ENCODE results near the gene ZNF503. TPM values are rescaled to one million over a fixed set of nuclear protein-coding genes. Genes with fewer than 3 reads are reported as not detected.
A peak's percentile ranks its signal among the peaks of the same experiment; 100 is the strongest.

ZNF503 gene
- total and polyA plus RNA-seq, 7 donors = 1.1 to 5.7 (median 2.3) TPM

GRCh38 chr10:75403939-75404814 is 2.6 kb upstream of the ZNF503 start:
- no peak for ATAC-seq

GRCh38 chr10:75403144-75403938 is 1.8 kb upstream of the ZNF503 start:
- ATAC-seq (no peak), DNase-seq (peak; percentile 35 to 62)
- intact Hi-C loops (cut with DNase I) = loop anchor here (5.0 to 10.0 kb wide), 7 partner anchors 106 to 1141 kb away; no protein-coding TSS in a partner anchor
- Histone ChIP-seq H3K27me3 (ENCODE audit: insufficient read depth in 3 of 3, low read length in 2 of 3) (peaks cover 4 to 73% (median 5%) of the 10 kb centered on the region in 3 donors), H3K36me3 (ENCODE audit: insufficient read depth in 1 of 2, low read depth in 1 of 2) (no peaks in the 10 kb centered on the region), H3K4me1 (peaks cover 11% of the 10 kb centered on the region), H3K27ac (peak overlapping the region; percentile 87), H3K4me3 (peak overlapping the region; percentile 90), H3K9me3 (no peaks in the 10 kb centered on the region)
- TF ChIP-seq CTCF (IDR thresholded peaks at IDR 0.05) = no peak
- 0 to 1% (median 1%) methylated on average over 53 to 56 of the region's 56 CpGs for WGBS, 3 donors

More at GRCh38 chr10:75403939-75404814, 2.6 kb upstream of the ZNF503 start:
- H3K27ac ChIP-seq = no peak overlapping the region
- WGBS, 3 donors = 17 to 30% (median 24%) methylated on average over 55 to 58 of the region's 58 CpGs
- H3K27me3 ChIP-seq (ENCODE audit: insufficient read depth in 3 of 3, low read length in 2 of 3) = peaks cover 4 to 73% (median 5%) of the 10 kb centered on the region in 3 donors
- intact Hi-C loops (cut with DNase I) = loop anchor here (5.0 to 10.0 kb wide), 7 partner anchors 107 to 1141 kb away; no protein-coding TSS in a partner anchor
- DNase-seq = no peak
- peak overlapping the region; percentile 90 for H3K4me3 ChIP-seq
- TF ChIP-seq CTCF (IDR thresholded peaks at IDR 0.05) = no peak
- H3K36me3 ChIP-seq (ENCODE audit: insufficient read depth in 1 of 2, low read depth in 1 of 2) = no peaks in the 10 kb centered on the region
- no peaks in the 10 kb centered on the region for H3K9me3 ChIP-seq
- H3K4me1 ChIP-seq = peaks cover 11% of the 10 kb centered on the region

- Histone ChIP-seq H3K27me3 (ENCODE audit: insufficient read depth in 3 of 3, low read length in 2 of 3) (peaks cover 4 to 73% (median 5%) of the 10 kb centered on the region in 3 donors), H3K36me3 (ENCODE audit: insufficient read depth in 1 of 2, low read depth in 1 of 2) (no peaks in the 10 kb centered on the region), H3K27ac (peak overlapping the region; percentile 87), H3K9me3 (no peaks in the 10 kb centered on the region), H3K4me3 (peak overlapping the region; percentile 90), H3K4me1 (peaks cover 11% of the 10 kb centered on the region)
- WGBS, 3 donors = 0 to 1% (median 1%) methylated on average over 38 to 42 of the region's 42 CpGs
- intact Hi-C loops (cut with DNase I) = loop anchor here (5.0 to 10.0 kb wide), 7 partner anchors 105 to 1142 kb away; no protein-coding TSS in a partner anchor
- ATAC-seq = peak; percentile 8 to 25 (median 9)
- DNase-seq = peak; percentile 39 to 59
- TF ChIP-seq CTCF (IDR thresholded peaks at IDR 0.05) = no peak
These were observed 1.1 kb upstream of the ZNF503 start for GRCh38 chr10:75402486-75403143.

GRCh38 chr10:75400771-75401568 is 594 bp downstream of the ZNF503 start:
- no peak for TF ChIP-seq CTCF (IDR thresholded peaks at IDR 0.05)
- intact Hi-C loops (cut with DNase I) = loop anchor here (2.0 to 10.0 kb wide), 8 partner anchors 104 to 1144 kb away; no protein-coding TSS in a partner anchor
- DNase-seq (peak; percentile 63 to 77), ATAC-seq (peak in 3 of 4 donors; percentile 10 to 21 (median 20))
- H3K9me3 ChIP-seq = no peaks in the 10 kb centered on the region
- peaks cover 11% of the 10 kb centered on the region for H3K4me1 ChIP-seq
- WGBS, 3 donors = 0 to 1% (median 0%) methylated on average over 41 to 68 of the region's 68 CpGs
- H3K36me3 ChIP-seq (ENCODE audit: insufficient read depth in 1 of 2, low read depth in 1 of 2) = no peaks in the 10 kb centered on the region
- peak overlapping the region; percentile 90 for H3K4me3 ChIP-seq
- peaks cover 2 to 75% (median 4%) of the 10 kb centered on the region in 3 donors for H3K27me3 ChIP-seq (ENCODE audit: insufficient read depth in 3 of 3, low read length in 2 of 3)
- peak overlapping the region; percentile 87 for H3K27ac ChIP-seq

Measured in psoas muscle (tissue), 8 donors.